Stimulated activated CD8-positive, alpha-beta memory T cell treated with anti-CD3 and anti-CD28 coated beads, Interleukin-7, amount 100 ng/mL, for 4 hours (primary cell): ENCODE results near the gene EEFSEC.

Experiments used
- DNase-seq, 2 donors: peaks; one replicate each; pipeline ENCODE4 v3.0.0-alpha.2; 2020; ENCODE audit warnings: low read depth in 2 of 2

Gene EEFSEC

DNA sequence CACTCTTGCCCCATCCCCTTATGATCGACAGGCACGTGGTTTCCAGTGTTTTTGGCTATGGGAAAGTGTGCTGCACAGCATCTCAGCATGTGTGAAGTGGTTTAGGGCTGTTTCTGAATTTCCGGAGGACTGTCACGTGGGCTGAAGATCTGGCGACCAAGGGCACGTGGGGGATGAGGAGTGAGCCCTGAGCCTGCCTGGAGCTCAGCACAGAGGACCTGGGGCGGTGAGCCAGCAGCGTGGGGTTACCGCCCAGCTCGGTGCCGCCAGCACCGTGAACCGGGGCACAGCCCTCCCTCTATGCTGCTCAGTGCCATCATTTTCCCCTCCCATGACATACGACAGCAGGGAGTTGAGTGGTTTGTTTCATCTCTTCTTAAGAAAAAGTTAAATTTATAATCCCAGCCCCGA lies 163.2 kb downstream of the EEFSEC start:
- peak; percentile 33 to 40 for DNase-seq

DNA sequence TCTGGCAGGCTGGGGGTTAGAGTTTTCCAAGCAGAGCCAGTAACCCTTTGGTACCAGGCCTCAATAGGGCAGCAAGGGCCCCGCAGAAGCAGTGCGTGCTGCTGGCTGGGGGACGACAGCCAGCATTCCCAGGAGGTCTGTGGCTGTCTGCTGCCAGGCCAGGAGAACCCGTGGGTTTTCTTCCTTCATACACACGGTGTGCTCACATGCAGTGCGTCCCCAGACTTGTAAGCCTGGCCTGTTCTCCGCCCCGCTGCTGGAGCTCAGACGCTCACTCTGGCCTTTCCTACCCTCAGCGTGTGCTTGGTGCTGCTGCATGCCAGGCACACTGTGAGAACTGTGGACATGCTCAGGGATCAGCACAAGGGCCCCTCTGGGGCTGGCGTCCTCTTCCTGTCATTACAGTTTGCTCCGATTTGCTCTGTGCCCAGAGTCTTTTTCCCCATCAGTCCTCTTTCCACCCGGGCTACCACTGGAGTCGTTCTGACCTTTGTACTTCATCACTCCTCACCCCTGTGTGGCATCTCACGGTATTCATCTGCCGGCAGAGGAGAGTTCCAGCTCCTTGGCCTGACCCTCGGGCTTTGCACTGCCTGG lies 163.9 kb downstream of the EEFSEC start:
- DNase-seq = no peak

DNA sequence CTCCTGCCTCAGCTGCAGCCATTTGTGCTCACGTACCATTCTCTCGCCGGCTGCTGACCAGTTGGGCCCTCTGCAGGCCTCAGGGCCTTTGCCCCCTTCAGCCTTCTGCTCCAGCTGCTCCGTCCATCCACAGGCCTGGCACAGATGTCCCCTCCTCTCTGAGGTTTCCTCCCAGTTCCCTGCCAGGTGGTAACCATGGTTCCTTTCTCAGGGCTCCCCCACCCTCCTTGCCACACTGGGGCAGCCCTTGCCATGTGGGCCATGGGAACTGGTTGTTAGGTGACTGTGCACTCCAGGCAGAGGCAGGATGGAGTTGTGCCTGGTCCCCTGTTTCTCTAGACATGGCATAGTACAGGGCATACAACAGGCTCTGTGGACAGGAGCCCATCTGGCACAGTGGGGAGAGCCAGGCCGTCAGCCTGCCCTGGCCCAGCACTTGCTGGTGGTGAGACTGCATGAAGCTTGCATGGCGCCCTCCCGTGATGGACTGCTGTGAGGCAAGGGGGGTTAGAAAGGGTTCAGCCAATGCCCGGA lies 164.5 kb downstream of the EEFSEC start:
- no peak for DNase-seq

DNA sequence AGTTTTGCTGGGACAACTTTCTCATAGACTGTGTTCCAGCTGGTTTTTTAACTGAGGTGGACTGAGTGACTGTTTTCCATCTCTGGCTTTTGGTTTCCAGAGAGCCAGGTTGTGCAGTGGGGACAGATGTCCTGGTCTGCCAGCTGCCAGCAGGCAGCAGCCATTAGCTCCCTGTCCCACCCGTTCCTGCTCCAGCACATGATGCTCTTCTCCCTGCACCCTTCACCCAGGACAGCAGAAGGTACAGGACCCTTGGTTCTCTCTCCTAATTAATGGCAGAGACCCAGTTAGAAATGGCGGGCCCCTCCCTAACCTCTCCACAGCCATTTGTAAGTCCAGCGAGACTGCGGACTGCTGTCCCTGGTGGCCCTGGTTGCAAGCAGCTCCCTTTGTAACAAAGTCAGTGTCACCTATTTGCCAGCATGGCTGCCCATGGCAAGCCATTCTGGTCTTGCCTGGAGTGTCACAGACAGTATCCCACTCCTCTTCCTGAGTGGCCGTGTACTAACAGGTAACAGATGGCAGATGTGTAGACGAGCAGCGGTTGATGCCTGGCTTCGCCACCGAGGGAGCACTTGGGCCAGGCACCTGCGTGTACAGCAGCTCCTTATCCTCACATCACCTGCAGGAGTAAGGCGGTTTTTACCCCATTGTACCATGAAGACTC lies 165.1 kb downstream of the EEFSEC start:
- no peak for DNase-seq

DNA sequence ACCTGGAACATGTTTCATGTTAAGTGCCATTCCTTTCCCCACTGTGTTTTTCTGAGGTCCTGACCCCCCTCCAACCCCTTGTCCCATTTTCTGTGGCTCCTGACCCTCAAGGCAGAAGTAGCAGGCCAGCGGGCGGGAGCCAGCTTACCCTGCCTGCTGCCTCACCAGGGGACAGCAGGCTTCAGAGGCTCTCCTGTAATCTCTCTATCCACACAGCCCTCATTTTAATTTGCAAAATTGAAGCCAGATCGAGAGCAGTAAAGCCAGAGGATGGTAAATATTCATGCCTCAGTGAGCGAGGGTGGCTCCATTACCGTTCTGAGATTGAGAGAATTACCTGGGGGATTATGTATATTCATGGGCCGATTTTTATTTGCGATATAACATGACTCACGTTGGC lies 165.8 kb downstream of the EEFSEC start:
- DNase-seq = no peak

DNA sequence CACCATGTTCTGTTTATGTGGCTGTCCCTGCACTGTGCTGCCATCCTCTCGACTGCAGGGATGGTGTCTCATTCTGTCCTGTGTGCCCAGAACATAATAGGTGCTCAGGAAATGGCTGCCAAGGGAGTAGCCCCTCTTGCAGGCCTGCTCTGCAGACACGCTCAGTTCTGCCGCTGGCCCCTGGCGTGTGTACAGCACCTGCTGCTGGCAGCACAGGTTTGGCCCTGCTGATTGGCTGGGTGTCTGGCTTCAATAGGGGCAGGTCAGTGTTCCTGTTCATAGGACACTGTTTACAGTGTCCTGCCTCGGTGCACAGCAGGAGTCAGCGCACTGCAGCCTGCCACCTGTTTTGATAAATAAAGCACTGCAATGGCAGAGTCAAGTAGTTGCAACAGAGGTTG lies 166.5 kb downstream of the EEFSEC start:
- no peak for DNase-seq

DNA sequence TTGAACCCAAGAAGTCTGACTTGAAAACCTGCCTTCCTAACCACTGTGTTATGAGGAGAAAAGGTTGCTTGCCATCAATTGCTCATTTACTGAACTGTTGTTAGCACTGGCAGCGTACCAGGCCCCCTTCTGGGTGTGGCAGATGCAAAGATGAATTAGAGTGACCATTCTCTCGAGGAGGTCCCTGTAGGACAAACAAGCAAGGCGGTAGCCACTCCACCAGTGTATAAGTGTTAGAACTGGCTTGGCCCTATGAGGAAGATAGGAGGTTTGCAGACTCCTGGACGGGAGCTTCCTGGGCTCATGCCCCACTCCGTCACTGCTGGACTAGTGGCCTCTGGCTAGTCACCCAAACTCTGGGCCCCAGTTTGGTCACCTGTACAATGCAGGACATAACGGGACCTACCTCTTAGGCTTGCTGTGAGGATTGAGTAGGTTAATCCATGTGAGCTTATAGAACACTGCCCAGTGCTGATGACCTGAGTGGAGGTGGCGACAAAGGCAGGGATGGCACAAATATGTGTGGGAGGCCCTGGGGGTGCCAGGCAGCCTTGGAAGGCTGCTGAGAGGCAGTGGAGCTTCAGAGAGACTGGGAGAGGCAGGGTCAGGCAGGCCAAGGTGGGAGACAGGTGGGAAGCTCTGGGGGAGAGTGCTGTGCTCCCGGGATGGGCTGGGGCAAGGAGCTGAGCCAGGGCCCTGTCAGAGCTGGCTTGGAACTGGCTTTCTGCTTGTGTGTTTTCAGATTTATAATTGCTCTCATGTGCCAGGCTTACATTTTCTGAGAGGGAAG lies 167.5 kb downstream of the EEFSEC start:
- no peak for DNase-seq

DNA sequence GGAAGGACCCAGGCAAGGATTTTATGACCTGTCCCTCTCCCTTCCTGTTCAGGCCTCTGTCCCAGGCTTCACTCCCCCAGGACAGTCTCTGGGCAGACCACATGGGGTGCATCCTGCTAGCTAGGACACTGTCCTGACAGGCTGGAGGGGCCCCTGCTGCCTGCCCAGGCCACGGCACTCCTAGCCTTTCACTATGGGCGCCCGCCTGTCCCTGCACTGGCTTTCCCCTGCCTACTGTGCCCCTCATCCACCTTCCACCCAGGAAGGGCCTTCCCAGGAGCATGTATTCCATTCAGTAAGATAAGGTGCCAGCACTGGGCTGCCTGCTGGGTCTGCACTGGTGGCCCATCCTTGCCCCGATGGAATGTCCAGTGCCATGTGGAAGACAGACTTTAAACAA lies 168.1 kb downstream of the EEFSEC start:
- no peak for DNase-seq

DNA sequence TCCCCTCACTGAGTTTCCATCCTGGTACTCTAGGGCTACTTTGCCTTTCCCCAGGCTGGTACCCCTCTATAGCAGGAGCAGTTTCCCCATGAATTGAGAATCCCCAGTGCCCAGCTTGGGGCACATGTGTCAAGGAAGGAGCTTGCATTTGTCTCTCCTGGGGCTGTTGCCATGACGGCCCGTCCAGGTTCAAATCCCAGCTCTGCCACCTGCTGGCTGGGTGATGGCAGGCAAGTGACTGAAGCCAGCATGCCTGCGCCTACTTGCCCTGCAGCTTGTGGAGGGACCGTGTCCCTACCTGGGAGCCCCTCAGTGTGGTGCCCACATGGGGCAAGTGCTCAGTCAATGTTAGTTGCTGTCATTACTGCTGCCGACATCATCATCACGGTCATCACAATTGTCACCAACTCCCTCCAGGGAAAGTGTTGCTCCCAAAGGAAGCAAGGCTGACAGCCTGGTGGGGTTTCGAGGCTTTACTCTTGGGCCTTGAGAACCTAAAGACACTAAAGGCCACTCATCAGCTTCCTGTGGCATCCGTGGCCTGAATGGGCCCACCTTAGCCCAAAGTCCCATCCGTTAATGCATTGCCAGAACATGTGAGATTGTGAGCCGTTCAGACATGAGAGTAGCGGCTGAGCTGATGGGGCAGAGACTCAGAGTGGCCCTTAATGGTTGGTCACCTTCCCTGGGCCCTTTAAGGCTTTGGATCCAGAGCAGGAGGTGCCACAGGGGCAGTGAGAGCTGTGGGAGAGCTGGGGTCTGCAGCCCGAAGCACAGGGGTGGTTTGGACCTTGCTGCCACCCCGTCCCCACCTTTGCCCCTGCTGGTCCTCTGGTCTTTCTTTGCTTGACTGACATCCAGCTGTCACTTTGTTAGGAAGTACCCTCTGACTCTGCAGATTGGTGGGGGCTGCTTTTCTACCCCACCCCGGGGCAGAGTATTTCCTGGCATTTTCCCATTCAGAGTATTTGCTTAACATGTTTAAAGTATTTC lies 169.0 kb downstream of the EEFSEC start:
- peak; percentile 9 to 16 for DNase-seq

DNA sequence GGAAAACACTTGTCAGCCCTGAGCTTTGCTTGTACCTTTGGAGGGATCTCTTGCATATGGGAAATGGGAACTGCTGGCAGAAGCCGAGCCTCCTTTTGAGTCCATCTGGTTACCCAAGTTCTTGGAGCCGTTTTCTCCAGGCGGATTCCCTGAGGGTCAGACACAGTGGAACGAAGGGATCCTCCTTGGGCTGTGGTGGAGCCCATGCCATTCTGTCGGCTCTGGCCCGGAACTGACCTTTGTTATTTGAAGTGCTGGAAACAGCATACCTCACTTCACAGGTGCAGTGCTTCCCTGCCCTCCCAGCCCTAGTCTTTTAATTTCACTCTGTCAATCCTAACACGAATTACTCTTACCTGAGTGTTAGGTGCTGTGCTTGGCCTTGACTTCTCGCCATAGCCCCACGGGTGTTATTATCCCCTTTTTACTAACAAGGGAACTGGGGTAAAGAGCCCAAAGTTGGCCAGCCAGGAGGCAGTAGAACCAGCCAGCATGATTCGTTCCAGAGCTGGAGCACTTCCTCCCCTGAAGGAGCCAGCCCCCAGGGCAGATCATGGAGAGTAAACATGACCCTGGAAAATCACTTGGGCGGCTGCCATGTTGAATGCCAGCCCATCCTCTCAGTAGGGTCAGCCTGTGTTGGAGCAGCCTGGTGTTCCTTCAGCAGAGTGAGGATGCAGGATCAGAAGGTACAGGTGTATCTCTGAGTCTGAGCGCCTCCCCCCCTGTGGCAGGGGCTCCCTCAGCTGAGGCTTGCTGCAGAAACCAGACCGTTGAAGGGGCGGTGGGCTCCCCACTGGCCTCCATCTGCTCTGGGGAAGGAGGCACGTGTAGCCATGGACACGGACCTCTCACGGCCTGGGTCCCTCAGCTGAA lies 170.2 kb downstream of the EEFSEC start:
- DNase-seq = no peak

DNA sequence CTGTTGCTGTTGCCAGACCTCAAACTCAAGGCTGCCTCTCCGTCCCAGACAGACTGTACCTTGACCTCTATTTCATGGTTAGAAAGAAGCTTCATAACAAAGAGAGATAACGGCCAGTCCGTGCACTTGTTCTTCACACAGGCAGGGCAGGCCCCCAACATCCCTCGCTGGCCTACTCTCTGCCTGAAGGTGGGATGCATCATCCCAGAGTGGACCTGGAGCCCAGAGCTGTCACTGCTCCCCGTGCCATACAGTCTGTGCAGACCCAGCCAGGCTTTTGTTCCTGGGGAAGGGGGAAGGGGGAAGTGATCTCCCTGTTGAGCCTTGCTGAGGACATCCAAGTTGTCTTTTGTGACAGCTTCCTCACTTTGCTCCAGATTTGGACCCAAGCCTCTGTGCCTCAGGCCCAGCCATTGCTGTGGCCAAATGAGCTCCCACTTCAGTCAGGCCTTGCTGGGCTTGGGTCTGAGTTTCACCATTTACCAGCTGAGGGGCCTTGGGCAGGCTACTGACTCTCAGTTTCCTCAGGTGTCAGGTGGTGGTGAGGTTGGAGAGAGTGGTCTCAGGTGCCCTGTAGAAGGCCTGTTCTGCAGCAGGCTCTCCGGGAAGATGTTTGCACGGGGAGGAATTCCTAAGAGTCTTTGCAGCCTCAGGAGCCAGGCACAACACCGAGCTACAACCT lies 171.8 kb downstream of the EEFSEC start:
- no peak for DNase-seq

DNA sequence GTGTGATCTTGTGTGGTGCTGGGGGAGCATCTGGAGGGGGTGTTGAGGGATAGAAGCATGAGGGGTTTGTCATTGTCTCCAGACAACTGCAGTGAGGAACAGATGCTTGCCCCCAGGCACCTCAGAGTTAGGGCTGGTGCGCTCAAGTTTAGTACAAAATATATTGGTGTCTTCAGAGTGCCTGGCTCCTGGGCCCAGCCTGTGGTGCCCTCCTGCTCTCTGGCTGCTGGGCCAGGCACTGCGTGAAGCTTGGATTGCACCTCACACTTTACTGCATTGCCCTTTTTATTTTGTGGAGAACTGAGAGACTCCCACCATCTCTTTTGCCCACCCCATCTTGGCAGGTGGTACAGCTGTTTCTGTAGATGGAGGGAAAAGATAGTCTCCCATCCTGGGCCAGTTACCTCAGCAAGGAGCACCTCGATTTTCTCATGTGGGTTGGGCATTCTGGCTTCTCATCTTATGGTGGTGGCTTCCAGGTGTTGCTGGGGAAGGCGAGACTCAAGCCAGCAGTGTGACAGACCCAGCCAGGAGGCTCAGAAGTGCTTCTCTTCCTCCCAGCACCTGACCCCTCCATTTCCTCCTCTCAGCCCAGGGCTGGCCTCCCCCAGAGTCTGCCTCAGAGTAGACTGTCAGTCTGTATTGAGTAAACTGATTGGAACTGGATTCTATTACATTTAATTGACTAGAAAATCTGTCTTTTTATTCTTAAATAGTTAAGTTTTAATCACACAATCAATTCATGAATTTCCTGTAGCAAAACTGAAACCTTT lies 173.0 kb downstream of the EEFSEC start:
- no peak for DNase-seq

DNA sequence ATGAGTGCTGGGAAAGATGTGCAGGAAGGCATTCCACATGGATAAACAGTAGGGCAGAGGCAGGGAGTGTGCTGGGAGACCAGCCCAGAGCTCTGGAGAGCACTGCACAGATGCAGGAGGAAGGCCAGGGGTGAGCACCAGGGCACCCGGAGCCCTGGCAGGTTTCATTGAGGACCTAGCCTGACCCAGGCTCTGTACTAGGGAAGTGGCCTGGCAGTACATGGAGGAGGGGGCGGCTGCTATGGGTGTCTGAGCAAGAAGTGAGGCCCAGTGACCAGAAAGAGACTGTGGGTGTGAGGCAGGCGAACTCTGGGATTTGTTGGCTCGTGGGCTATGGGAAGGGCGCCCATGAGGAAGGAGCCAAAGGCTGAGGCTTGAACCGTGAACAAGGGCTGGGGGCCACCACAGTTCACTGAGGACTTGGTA lies 174.3 kb downstream of the EEFSEC start:
- no peak for DNase-seq

DNA sequence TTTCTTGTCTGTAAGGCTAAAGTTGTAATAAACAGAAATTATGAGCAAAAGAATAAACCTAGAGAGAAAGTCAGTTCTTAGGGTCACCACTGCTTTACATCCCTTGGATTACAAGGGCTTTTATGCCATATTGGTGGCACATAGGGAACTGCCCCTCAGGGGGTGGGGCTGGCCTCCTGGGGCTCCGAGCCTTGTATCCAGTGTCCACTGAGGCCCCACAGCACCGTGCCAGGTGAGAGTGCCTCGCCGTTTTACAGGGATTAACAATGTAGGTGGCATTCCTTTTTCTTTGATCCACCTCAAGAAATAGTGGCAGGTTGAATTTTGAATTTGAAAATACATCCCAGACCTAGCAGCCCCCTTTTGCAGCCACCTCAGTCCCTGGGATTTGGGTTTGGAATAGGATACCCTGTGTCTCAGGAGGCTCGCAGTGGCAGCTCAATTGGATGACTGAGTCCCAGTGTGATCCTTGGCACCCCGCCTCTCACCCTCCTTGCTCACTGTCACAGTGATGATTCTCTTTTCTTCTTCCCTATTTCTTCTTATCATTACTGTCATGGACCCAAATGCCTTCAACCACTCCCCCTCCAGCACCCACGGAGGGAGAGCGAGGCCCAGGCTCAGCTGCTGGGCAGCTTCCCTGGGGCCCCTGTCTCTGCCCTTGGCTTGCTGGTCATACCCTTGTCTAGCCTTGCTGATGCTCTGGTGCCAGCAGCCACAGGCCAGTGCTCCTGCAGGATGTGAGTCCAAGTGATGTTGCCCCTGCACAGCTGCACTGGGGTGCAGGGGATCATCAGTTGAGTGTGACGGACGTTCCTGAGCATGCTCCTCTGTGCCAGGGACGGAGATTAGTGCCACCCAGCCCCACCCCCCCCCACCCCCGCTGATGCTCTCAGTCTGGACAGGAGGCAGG lies 175.5 kb downstream of the EEFSEC start:
- DNase-seq = no peak

DNA sequence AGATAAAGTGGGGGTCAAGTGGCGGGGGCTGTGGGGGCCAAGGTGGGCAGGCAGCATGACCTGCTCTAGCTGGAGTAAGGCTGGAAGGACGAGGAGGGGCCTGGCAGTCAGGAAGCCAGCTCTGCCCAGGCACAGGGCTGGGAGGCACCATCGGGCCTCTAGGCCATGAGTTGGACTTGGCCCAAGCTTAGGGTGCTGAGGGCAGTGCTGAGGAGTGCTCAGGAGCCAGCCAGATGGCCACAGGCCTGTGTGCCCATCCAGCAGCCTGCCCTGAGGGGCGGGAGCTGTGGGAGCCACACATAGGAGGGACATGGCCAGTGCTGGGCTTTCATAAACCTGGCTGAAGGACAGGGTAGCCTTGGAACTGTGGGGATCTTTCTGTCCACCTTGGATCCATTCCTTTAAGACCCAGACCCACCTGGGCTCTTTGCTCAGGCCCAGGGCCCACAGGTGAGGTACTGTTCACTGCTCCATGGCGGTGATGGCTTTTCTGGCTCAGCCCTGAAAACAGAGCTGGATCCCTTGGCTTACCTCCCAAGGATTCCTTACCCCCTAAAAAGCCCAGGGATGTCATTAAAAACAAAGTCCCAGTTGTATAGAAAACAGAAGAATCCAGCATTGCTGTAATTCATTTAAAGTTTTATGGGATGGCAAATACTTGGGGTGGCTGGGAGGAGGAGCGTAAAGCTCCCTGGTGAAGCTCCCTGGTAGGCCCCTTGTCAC lies 176.4 kb downstream of the EEFSEC start:
- no peak for DNase-seq

DNA sequence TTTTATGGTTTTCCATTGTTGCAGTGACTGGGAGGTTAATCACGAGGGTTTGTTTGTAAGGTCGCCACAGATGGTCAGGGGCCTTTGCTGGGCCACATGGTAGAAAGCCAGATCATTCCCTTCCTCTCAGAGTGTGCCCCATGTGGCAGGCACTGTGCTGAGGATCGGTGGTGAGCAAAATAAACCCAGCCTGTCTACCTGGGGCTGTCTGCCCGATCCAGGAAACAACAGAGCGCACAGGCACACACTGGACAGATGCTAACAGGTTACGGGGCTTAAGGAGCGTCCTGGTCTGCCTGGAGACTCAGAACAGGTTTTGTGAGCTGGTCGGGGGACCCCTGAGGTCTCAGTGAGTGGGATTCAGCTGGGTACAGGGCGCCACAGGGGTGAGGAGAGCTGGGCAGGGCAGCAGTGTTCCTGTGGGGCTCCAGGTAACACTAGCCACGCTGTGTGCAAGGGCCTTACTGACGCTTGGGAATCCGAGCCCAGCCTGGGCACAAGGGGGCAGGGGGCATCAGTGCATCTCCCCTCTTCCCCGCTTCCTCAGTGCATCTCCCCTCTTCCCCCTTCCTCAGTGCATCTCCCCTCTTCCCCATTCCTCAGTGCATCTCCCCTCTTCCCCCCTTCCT lies 177.0 kb downstream of the EEFSEC start:
- no peak for DNase-seq

DNA sequence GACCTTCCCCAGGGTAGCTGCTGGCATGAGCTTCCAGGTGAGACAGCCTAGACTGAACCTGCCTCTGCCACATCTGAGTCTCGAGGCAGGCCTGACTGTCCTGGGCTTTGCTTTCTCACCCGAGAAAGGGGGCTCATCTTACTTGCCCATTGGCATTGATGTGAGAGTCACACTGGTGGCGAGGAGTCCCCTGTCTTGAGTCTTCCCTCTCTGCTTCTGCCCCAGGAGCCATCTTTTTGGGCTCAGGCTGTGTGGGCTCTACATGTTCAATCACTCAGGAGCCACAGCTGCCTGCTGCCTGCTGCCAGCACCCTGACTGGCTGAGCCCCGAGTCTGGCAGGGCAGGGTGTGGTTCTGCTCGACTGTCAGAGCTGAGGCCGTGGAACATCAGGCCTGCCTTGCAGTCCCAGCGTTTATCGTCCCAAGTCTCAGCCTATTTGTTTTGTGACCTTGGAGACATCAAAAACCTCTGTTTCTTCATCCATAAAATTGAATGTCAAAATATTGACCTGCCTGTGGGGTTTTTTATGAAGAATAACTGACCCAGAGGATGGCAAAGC lies 180.9 kb downstream of the EEFSEC start:
- DNase-seq = no peak
